Measurements from ENCODE around the gene DESI1.

DESI1 gene

DNA sequence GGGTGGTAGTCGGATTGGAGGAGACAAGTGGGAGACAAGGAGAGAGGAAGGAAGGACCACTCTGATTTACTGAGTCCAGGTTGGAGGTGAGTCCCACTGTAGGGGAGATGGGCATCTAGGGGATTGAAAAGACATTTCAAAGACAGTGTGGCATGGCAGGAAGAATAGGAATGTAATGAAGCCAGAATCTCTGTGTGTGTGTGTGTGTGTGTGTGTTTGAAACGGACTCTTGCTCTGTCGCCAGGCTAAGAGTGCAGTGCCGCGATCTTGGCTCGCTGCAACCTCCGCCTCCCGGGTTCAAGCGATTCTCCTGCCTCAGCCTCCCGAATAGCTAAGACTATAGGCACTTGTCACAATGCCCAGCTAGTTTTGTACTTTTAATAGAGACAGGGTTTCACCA lies 64.3 kb downstream of the DESI1 start:
- DNase-seq = no peak

DNA sequence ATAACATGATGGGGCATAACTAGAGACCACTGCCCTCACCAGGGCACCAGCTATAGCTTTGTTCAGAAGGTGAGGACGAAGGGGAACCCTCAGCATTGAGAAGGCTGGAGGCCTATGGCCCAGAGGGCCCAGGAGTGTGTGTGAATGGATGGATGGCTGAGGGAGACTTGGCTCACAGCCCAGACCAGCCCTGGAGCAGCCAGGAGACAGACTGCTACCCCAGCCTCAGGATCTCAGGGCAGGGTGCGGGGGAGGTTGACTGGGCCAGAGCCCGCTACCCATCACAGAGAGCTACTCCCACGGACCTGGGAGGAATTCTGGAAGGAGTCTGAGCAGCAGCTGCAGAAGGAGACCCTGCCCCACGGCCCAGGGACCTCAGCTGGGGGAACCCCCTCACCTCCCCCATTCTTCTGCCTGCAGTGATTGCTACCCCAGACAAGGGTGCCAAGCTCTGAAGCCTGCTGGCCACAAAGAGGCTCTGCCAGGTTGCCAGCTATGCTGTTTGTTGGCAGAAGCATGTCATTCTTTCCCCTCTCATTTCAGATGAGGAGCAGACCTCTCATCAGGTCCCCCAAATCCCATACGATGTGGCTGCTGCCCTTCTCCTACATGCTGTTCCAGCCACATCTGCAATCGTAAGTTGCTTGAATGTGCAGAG lies 65.4 kb downstream of the DESI1 start:
- DNase-seq = no peak

GRCh38 chr22:41551877-41552582 lies 68.8 kb downstream of the DESI1 start:
- DNase-seq = no peak

- DNase-seq = no peak
Measured at GRCh38 chr22:41550952-41551491, 69.8 kb downstream of the DESI1 start.

- no peak for DNase-seq
Measured at GRCh38 chr22:41548830-41549211, 72.0 kb downstream of the DESI1 start.
